RPMI8226 (cell line): ENCODE measurements around the gene CHRM1.
"Not testable (repeated sequence)": the region's sequence is repeated elsewhere in the genome, so short reads cannot be mapped to it uniquely, and the experiment has no call there.

Experiments used
- DNase-seq: peaks from one replicate; pipeline ENCODE4 v3.0.0-alpha.2; 2015

CHRM1 gene

GRCh38 chr11:62921201-62921572 is at the start of gene CHRM1:
CHRM1 (minus strand) TSS chr11:62921363; CDS start chr11:62911100, 10,263 bp downstream.
- DNase-seq = no peak

- no peak for DNase-seq
These were observed 44.4 kb upstream of the CHRM1 start for GRCh38 chr11:62965574-62965973.

GRCh38 chr11:62962391-62962790 is 41.2 kb upstream of the CHRM1 start:
- DNase-seq = no peak

GRCh38 chr11:62961017-62961570 is 39.9 kb upstream of the CHRM1 start:
- DNase-seq = no peak

GRCh38 chr11:62959422-62959980 is 38.3 kb upstream of the CHRM1 start:
- DNase-seq = no peak

GRCh38 chr11:62958547-62959421 is 37.6 kb upstream of the CHRM1 start:
- DNase-seq = peak; percentile 79

- DNase-seq = no peak
These were observed 36.0 kb upstream of the CHRM1 start for GRCh38 chr11:62957147-62957546.

- no peak for DNase-seq
These were observed 33.3 kb upstream of the CHRM1 start for GRCh38 chr11:62954478-62954877.

- no peak for DNase-seq
These were observed 32.6 kb upstream of the CHRM1 start for GRCh38 chr11:62953811-62954210.

GRCh38 chr11:62948765-62949320 is 27.7 kb upstream of the CHRM1 start:
- no peak for DNase-seq

- DNase-seq = not testable (repeated sequence)
These were observed 24.4 kb upstream of the CHRM1 start for GRCh38 chr11:62945538-62945937.

- not testable (repeated sequence) for DNase-seq
These were observed 16.4 kb upstream of the CHRM1 start for GRCh38 chr11:62937528-62937927.

GRCh38 chr11:62934496-62934785 is 13.3 kb upstream of the CHRM1 start:
- DNase-seq = no peak

- no peak for DNase-seq
These were observed 12.8 kb upstream of the CHRM1 start for GRCh38 chr11:62933750-62934495.

- DNase-seq = no peak
These were observed 12.1 kb upstream of the CHRM1 start for GRCh38 chr11:62933285-62933684.

GRCh38 chr11:62931499-62932278 is 10.5 kb upstream of the CHRM1 start:
- DNase-seq = no peak

- DNase-seq = no peak
These were observed 9.5 kb upstream of the CHRM1 start for GRCh38 chr11:62930666-62931065.

- DNase-seq = peak; percentile 55
These were observed 9.0 kb upstream of the CHRM1 start for GRCh38 chr11:62930157-62930556.

GRCh38 chr11:62928011-62928410 is 6.8 kb upstream of the CHRM1 start:
- no peak for DNase-seq

GRCh38 chr11:62926680-62927455 is 5.7 kb upstream of the CHRM1 start:
- no peak for DNase-seq
